ENCODE results near the gene TNFRSF12A. TPM values are rescaled to one million over a fixed set of nuclear protein-coding genes. Genes with fewer than 3 reads are reported as not detected.

The TNFRSF12A gene
- total RNA-seq, 2 donors from 2014 or later: 36.8 to 280 TPM

DNA sequence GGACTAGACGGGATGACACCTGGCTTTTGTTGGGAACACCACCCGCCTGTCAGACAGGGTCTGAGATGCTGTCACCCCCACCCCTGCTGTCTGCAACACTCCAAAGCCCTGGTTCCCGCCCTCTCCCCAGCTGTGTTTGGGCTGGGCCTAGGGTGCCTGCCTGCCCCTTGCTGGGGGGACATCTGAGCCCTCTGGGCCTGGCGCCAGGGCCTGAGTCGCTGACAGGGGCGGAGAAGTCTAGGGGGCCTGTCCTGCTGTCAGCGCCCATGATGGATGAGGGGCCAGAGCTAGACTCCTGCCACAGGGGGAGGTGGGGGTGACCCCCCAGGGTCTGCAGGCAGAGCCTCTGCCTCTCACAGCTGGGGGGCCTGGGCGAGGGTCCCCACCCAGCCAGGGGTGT lies 32.3 kb upstream of the TNFRSF12A start:
- TF ChIP-seq, protein P1, sequence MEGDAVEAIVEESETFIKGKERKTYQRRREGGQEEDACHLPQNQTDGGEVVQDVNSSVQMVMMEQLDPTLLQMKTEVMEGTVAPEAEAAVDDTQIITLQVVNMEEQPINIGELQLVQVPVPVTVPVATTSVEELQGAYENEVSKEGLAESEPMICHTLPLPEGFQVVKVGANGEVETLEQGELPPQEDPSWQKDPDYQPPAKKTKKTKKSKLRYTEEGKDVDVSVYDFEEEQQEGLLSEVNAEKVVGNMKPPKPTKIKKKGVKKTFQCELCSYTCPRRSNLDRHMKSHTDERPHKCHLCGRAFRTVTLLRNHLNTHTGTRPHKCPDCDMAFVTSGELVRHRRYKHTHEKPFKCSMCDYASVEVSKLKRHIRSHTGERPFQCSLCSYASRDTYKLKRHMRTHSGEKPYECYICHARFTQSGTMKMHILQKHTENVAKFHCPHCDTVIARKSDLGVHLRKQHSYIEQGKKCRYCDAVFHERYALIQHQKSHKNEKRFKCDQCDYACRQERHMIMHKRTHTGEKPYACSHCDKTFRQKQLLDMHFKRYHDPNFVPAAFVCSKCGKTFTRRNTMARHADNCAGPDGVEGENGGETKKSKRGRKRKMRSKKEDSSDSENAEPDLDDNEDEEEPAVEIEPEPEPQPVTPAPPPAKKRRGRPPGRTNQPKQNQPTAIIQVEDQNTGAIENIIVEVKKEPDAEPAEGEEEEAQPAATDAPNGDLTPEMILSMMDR (IDR thresholded peaks at IDR 0.05): no peak
- Histone ChIP-seq H3K9me3 (no peaks in the 10 kb centered on the region), H3K4me1 (peaks cover 0 to 33% of the 10 kb centered on the region in 2 donors), H3K36me3 (no peaks in the 10 kb centered on the region), H3K4me3 (no peak overlapping the region), H3K27me3 (no peaks in the 10 kb centered on the region), H3K27ac (no peak overlapping the region)
- DNase-seq (ENCODE audit: low spot score): no peak

DNA sequence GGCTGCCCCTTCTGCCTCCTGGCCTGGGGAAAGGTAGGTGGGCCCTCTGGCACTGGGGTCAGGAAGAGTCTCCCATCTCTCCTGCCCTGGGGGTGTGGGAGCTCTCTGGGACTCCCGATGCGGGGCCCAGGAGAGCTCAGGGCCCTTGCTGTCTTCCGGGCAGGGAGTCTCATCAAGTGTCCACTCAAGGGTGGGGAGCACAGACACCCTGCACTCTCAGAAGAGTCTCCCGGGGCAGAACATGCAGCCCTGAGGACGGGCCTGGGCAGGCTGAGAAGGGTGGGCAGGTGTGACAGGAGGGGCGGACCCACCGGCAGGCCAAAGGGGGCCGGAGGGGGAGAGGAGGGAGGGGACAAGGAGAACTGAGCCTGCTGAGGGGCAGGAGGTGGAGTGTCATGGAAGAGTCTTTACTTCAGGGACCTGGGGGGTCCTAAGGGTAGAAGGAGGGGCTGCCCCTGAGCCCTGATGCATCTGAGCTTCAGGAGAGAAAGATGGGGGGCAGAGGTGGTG lies 31.5 kb upstream of the TNFRSF12A start:
- H3K9me3 ChIP-seq: no peaks in the 10 kb centered on the region
- no peak overlapping the region for H3K27ac ChIP-seq
- DNase-seq (ENCODE audit: low spot score): no peak
- H3K36me3 ChIP-seq: no peaks in the 10 kb centered on the region
- H3K4me3 ChIP-seq: no peak overlapping the region
- TF ChIP-seq, protein P1 (IDR thresholded peaks at IDR 0.05): no peak
- no peaks in the 10 kb centered on the region for H3K27me3 ChIP-seq
- peaks cover 0 to 29% of the 10 kb centered on the region in 2 donors for H3K4me1 ChIP-seq

DNA sequence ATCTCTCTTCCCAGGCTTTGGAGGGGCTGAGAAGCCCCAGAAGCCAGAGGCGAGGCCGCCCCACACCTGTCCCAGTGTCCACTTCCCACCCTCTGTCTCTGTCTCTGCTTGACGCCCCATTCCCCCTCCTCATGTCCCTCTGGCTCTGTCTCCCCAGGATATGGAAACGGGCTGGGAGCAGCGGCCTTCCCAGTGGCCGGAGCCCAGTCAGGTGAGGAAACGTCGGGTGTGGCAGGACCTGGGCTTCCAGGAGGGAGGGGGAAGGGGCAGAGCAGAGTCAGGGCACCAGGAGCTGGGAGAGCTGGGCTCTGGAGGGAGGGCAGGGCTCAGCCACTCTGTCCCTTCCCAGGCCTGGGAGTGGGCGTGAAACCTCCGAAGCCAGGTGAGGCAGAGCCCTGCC lies 29.3 kb upstream of the TNFRSF12A start:
- H3K9me3 ChIP-seq: no peaks in the 10 kb centered on the region
- H3K36me3 ChIP-seq: no peaks in the 10 kb centered on the region
- no peak overlapping the region for H3K4me3 ChIP-seq
- H3K4me1 ChIP-seq: peaks cover 0 to 9% of the 10 kb centered on the region in 2 donors
- H3K27me3 ChIP-seq: no peaks in the 10 kb centered on the region
- no peak overlapping the region for H3K27ac ChIP-seq
- no peak for DNase-seq (ENCODE audit: low spot score)
- TF ChIP-seq, protein P1 (IDR thresholded peaks at IDR 0.05): no peak

DNA sequence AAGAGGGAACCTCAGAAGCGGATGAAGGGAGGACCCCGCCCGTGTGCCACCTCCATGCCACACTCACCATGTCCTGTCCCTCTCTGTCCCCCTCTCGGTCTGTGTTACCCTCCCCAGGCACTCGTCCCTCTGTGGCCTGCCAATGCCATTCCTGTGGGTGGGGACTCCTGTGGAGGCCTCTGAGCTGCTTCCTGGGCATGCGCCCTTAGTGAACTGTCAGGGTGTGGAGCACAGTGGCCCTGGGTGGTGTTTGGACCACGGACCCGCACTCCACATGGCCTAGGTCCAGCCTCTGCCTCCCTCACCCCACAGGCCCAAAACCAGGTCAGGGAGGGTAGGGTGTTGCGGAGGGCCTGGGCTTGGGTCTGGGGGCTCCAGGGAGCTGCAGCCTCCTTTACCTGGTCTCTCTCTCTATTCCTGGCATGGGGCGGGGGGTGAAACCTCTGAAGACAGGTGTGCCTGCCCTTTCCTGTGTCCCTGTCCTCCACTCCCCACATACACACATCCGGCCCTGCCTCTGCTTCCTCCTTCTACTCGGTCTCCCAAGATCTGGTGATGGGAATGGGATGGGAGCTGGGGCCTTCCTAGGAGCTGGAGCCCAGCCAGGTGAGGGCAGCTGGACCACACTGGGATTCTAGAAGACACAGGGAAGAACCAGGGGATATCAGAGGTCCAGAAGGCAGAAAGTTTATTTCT lies 28.5 kb upstream of the TNFRSF12A start:
- DNase-seq (ENCODE audit: low spot score): no peak

DNA sequence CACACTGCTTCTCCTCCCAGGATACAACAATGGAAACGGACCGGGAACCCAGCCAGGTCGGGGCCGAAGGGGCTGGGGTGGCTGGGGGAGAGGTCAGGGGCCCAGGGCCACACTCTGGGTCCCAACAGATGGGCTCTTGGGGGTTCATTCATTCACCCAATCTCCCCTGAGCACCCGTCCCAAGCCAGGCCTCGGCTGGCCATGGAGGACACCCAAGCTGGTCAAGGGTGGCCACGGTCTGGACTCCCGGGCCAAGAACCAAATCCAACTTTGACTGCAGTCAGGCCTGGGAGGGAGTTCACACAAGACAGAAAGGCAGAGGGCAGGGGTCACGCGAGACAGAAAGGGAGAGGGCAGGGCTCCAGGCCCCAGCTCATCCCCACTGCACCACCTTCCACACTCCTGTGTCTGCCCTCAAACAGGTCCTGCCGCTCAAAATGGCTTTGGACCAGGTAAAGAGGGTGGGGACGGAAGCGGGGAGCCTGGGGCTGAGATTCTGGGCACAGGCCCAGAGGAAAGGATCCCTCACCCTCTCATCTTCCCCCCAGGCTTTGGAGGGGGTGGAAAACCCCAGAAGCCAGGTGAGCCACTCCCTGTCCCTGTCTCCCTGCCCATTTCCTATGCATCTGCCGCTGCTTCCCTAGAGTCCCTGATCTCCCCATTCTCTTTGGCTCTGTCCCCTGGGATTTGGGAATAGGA lies 27.6 kb upstream of the TNFRSF12A start:
- Histone ChIP-seq H3K9me3 (no peaks in the 10 kb centered on the region), H3K27ac (no peak overlapping the region), H3K4me1 (no peaks in the 10 kb centered on the region), H3K4me3 (no peak overlapping the region), H3K27me3 (no peaks in the 10 kb centered on the region), H3K36me3 (no peaks in the 10 kb centered on the region)
- TF ChIP-seq, protein P1 (IDR thresholded peaks at IDR 0.05): no peak
- DNase-seq (ENCODE audit: low spot score): no peak

More for the DNA sequence above, 28.5 kb upstream of the TNFRSF12A start:
- Histone ChIP-seq H3K36me3 (no peaks in the 10 kb centered on the region), H3K9me3 (no peaks in the 10 kb centered on the region), H3K4me1 (peaks cover 0 to under 1% of the 10 kb centered on the region in 2 donors), H3K4me3 (no peak overlapping the region), H3K27me3 (no peaks in the 10 kb centered on the region), H3K27ac (no peak overlapping the region)
- TF ChIP-seq, protein P1 (IDR thresholded peaks at IDR 0.05): no peak

Measured in right atrium auricular region (tissue), 2 donors.